SHP77 treated with DMSO at 0.1 percent for 48 hours (cell line): ENCODE measurements around the gene SFXN3.
"Not testable (repeated sequence)": the region's sequence is repeated elsewhere in the genome, so short reads cannot be mapped to it uniquely, and the experiment has no call there.

Experiments used
- DNase-seq: peaks from one replicate; lab custom pipeline; 2025; lab: John Stamatoyannopoulos, UW

The SFXN3 gene

DNA sequence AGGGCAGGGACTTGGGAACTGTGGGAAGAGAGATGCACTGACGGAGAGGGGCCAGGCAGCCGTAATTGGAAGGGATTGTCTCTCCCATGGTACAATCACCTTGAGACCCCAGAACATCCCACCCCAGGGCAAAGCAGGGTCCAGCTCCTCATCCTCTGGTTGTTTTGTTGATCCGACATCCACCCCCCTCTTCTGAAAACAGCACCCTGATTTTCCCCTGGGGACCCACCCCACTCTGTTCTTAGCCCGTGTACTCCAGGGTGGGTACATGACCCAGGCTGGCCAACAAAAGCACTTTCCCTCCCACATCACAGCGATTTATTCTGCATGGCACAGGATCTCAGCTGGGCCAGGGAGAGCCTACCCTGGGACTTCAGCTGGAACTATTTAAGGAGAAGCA lies 14.2 kb upstream of the SFXN3 start:
- no peak for DNase-seq

GRCh38 chr10:101018118-101018599 lies 12.9 kb upstream of the SFXN3 start:
- no peak for DNase-seq

DNA sequence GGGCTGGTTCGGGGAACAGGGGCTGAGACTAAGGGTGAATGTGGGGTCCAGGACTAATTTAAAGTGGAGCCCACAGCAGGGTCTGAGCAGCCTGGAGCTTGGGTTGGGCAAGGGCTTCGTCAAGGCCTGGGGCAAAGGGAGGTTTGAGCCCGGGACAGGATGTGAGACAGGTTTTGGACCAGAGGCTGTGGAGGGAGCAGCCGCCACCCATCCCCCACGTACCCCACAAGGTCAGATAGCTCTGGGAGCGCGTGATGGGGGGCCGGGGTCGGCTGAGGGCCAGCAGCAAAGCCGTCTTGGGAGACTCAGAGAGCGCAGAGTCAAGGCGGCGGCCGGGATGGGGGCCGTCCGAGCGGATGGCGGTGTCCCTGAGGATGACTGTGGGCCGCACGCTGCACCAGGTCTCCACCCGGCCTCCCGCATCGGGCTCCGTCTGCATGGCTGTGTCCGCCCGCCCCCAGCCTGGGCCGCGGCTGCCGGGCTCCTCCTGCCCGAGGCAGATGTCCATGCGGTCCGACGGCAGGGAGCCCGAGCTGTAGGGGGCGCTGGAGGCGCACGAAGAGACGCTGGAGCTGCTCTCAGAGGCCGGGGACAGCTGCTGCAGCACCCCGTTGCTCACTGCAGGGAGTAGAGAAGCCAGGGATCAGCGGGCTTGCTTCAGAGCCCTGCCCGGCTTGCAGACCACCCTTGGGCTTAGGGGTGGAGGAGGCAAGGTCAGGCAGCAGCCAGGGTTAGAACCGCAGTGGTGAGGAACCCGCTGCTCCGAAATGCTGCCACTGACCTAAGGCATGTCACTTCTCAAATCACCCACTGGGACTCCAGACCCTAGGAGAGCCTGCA lies 12.2 kb upstream of the SFXN3 start:
- DNase-seq: peak; percentile 30

DNA sequence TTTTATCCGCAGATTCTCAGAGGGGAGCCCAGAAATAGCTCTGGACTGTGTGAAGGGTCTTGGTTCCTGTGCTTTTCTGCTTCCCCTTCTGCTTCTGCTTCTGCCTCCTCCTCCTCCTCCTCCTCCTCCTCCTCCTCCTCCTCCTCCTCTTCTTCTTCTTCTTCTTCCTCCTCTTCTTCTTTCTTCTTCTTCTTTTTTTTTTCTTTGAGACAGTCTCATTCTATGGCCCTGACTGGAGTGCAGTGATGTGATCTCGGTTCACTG lies 11.7 kb upstream of the SFXN3 start:
- DNase-seq: no peak

- no peak for DNase-seq
Observed at GRCh38 chr10:101020427-101021075, 10.5 kb upstream of the SFXN3 start.

DNA sequence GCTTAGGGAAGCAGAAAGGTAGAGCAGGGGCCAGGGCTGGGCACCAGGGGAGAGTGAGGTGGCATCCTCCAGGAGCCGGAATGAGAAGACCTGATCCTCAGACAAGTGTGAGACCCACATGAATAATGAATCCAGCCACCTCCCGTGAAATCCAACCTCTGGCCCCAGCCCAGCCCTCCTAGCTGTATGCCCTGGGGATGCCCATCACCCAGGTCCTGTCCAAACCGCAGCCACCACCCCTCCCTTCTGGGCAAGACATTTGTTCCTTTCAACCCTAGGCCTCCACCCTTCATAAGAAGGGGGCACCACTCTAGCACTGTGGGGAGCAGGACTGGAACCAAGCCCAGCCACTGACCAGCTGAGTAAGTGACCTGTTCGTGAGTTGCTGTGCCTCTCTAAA lies 9.8 kb upstream of the SFXN3 start:
- no peak for DNase-seq

DNA sequence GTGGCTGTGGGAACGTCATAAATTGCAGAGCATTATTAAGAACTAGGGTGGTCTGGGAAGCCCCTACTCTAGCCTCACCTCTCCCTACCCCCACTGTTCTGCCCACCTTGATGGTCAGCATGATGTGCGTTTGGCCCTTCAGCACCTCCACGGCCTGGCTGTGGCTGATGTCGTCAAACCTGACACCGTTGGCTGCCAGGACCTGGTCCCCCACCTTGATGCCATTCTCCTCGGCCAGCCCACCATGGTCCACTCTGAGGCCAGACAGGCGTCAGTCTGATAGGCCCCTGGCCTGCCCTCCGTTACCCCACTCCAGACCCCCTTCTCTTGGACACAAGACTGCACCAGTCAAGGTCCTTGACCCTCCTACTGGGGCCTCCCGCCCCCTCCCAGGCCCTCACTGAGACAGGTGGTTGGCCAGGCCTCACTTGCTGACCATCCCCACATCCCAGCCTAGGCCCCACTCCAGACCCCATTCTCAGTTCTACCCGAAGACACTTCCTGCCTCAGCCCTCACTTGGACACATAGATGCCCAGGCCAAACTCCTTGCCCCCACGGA lies 9.3 kb upstream of the SFXN3 start:
- DNase-seq: no peak

DNA sequence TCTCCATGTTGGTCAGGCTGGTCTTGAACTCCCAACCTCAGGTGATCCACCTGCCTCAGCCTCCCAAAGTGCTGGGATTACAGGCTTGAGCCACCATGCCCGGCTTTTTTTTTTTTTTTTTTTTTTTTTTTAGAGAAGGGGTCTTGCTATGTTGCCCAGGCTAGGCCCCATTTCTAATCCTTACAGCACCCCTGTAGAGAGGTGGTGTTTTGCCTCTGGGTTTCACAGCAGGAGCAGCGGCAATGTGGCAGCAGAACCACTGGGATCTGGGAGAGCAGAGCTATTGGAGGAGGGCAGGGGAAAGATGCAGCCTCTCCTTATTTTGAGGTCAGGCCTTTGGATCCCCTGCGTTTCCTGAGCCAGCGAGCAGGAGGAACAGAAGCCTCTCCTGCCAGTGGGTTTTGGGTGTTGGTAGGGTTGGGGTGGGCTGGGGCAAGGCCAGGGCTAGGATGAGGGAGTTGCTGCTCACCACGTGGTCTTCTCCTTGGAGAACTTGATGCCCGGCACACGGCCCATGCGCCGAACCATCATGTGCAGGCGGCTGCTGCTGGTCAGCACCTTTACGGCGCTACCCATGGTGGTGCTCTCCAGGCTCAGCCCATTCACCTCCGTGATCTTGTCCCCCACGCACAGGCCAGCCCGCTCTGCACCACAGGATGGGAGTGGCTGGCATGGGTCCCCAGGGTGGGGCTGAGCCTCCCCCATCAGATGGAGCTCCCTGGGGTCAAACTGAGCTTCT lies 7.9 kb upstream of the SFXN3 start:
- no peak for DNase-seq

GRCh38 chr10:101027106-101027720 lies 3.8 kb upstream of the SFXN3 start:
- DNase-seq: no peak

DNA sequence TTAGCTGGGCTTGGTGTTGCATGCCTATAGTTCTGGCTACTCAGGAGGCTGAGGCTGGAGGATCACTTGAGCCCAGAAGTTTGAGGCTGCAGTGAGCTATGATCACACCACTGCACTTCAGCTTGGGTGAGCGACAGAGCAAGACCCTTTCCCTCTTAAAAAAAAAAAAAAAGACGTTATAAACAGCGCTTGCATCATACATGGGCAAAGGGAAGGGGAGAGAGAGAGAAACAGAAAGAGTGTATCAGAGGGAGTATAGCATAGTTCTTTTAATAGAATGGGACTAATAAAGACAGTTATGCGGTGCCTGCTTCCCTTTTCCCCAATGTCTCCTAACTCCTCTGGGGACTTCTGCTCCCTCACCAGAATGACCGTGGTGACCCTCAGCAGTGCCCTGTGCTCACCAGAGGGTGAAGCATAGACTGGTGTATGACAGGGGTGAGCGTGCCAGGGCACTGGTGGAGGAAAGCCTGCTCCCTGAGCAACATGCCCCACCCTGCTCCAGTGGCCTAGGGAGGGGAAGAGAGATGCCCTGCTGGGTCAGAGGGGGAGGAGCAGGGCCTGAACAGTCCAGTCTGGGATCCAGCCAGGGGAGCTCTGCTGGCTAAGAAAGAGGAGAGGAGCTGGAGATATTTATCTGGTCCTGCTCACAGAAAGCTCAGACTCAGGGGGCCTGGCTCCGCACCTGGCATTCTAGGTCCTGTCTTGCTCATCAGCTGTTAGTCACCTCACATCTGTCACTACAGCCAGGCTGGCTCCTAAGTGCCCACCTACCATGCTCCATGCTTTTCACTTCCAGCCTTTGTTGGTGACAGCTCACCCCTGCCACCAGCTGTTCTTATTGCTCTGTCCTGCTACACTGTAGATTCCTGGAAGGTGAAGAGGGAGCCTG lies 2.3 kb upstream of the SFXN3 start:
- no peak for DNase-seq

GRCh38 chr10:101029520-101030295 lies 1.3 kb upstream of the SFXN3 start:
- DNase-seq: no peak

DNA sequence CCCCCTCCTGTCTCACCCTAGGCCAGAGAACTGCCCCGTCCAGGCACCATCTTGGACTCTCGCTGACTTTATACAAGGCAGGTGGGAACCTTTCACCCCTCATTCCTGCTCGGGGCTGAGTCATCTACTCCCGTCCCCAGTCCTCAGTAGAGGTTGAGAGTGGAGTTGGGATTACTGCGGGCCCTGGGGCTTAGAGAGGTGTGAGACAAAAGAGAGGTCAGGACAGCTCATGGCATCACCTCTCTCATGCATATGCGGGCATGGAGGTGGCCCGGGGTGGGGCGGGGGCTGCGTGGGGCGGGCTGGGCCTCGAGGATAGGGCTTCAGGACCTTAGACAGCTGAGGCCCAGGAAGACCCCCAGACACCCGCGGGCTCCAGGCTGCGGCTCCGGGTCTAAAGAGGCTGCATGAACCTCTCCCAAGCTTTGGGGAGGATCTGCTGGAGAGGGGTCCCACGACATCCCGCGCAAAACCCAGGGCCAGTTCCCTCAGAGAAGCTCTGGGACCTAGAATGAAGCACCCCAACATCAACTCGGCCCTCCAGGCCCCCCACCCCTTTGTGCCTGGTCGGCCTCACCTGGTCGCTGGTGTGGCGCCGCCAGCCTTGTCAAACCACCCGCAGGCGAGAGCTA lies 422 bp upstream of the SFXN3 start:
- DNase-seq: no peak

DNA sequence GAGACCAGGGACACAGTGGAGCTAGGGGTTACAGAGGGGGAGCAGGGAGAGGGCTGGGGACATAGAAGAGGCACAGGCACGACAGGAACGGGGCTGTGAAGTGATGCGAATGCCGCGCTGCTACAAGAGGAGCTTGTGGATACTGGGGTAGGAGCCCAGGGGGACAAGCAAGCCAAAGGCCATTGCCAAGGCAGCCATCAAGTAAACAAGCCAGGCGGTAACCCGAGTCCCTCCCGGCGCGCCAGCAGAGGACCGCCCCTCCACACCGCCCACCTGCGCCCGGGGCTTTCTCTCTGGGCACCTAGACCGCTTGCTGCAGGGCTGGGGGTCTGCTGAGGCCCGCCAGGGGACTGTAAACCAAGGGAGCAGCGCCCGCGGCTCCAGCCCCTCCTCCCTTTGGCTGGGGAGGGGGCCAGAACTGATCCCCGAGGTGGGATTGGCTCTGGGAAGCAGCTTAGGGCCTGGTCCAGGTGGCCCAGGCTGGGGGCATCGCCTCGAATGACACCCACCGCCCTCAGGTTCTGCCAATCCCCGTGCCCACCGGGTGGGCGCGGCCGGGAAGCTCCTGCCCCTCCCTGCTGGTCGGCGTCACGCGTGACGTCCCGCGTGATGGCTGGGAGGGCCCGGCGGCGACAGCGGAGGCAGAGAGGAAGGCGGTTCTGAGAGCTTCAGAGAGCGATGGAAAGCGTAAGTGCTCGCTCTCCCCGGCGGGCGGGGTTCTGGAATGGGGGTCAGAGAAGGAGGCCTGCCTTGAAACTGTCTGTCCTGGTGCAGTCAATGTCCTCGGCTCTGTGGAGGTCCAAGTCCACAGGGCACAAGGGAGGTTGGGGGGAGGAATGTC lies 982 bp downstream of the SFXN3 start:
- no peak for DNase-seq

DNA sequence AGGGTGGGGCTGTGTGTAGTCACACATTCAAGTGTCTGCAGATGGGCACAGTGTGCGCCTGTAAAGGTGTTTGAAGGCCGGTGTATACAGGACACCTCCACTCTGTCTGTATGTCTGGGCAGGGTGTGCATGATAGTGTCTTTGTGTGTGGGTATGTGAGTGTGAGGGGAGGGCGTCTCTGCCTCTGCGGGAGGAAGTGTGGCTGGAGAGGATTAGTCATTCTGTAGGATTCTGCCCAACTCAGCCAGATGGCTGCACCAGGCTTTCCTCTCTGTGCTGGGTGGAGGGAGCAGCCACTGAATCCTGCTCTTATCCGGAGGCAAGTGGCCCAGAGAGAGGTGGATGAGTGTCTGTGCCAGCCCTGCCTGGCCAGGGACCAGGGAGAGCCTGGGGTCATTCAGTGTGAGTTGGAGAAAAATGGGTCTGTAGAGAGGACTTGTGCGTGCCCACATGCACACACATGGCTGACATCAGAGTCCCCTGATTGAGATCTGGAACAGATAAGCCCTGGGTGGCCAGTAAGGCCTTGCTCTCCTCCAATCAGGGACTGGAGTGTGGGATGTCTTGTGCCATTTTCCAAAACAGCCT lies 1.7 kb downstream of the SFXN3 start:
- DNase-seq: no peak

GRCh38 chr10:101033276-101033675 lies 2.2 kb downstream of the SFXN3 start:
- no peak for DNase-seq

DNA sequence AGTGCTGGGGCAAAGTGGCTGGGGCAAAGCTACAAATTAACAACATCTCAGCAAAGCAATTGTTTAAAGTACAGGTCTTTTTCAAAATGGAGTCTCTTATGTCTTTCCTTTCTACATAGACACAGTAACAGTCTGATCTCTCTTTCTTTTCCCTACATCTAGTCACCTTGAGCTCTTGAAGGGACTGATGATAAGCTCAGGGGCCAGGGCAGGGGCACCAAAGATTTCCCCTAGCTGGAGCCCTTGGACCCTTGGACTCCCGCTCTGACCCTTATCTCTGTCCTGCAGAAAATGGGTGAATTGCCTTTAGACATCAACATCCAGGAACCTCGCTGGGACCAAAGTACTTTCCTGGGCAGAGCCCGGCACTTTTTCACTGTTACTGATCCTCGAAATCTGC lies 3.4 kb downstream of the SFXN3 start:
- not testable (repeated sequence) for DNase-seq

DNA sequence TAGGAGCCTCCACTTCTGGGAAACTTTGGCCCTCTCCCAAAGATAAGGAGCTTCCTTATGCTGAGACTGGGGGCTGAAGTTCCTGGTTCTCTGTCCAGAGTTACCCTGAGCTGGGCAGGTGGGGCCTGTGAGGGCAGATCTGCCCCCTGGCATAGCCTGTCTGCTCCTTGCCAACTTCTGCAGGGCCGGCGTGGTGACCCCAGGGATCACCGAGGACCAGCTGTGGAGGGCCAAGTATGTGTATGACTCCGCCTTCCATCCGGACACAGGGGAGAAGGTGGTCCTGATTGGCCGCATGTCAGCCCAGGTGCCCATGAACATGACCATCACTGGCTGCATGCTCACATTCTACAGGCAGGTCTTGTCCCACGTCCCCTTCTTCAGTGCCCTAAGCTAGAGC lies 4.3 kb downstream of the SFXN3 start:
- no peak for DNase-seq

- DNase-seq: no peak
Observed at GRCh38 chr10:101035916-101036702, 5.1 kb downstream of the SFXN3 start.
